HepG2 (cell line): ENCODE measurements around the gene TEX22. TPM values are rescaled to one million over a fixed set of nuclear protein-coding genes. Genes with fewer than 3 reads are reported as not detected.
A peak's percentile ranks its signal among the peaks of the same experiment; 100 is the strongest.

Experiments used
- CHD2 ChIP-seq: IDR thresholded peaks from 2 replicates; pipeline ENCODE4 v1.6.1; 2011; ENCODE audit warnings: low read depth, low read length, improper control_type of control experiment
- PHB2 ChIP-seq: fragments of 450-650 bp; IDR thresholded peaks from 2 replicates; pipeline ENCODE4 v1.6.1; 2018; ENCODE audit not compliant: partially characterized antibody
- POGK ChIP-seq: sonication (generic); formaldehyde crosslinking; conservative IDR thresholded peaks from 2 replicates; pipeline ENCODE4 v1.8.0; 2022; ENCODE audit warnings: mild to moderate bottlenecking, moderate library complexity, missing genetic modification reagents
- SIN3B ChIP-seq: fragments of 150-350 bp; IDR thresholded peaks from 2 replicates; pipeline ENCODE4 v1.6.1; 2014; ENCODE audit warnings: low read length
- XRCC5 ChIP-seq: fragments of 200-400 bp; formaldehyde crosslinking; optimal IDR thresholded peaks from 2 replicates; pipeline ENCODE3; 2017; ENCODE audit warnings: mild to moderate bottlenecking, low read length
- ZFP90 ChIP-seq: sonication (generic); formaldehyde crosslinking; IDR thresholded peaks from 2 replicates; pipeline ENCODE4 v1.8.0; 2022; ENCODE audit warnings: missing genetic modification reagents, mild to moderate bottlenecking, inconsistent platforms, borderline replicate concordance
- ZGPAT ChIP-seq: IDR thresholded peaks from 2 replicates; pipeline ENCODE4 v1.6.1; 2016; ENCODE audit warnings: mild to moderate bottlenecking
- ZNF337 ChIP-seq: sonication (generic); formaldehyde crosslinking; IDR thresholded peaks from 2 replicates; pipeline ENCODE4 v1.5.1; 2020; ENCODE audit warnings: missing genetic modification reagents, low read depth, mild to moderate bottlenecking, borderline replicate concordance
- ZNF772 ChIP-seq: sonication (generic); formaldehyde crosslinking; IDR thresholded peaks from 2 replicates; pipeline ENCODE4 v1.5.0; 2020; ENCODE audit warnings: mild to moderate bottlenecking, missing genetic modification reagents
- polyA plus RNA-seq, 8 experiments: library from polyadenylated mRNA; depleted of rRNA in 3 of 8; stranded (reverse) in 7 of 8; unstranded in 1 of 8; fragments of >200 nt; fragmentation: Illumina TruSeq in 4 of 8; extraction: Trizol in 4 of 8; gene quantifications; 2 replicates each; pipeline versions ENCODE4 v1.2.1 to v1.2.3, GENCODE V29; 2011 to 2016; ENCODE audit warnings: low read depth in 4 of 8, missing spikeins in 1 of 8, mixed read lengths in 1 of 8; ENCODE audit not compliant: insufficient read depth in 1 of 8
- total RNA-seq, 5 experiments: library from RNA; depleted of rRNA; stranded (reverse); fragments of >200 nt; fragmentation: Illumina TruSeq; extraction: Trizol; gene quantifications; 2 replicates each; pipeline ENCODE4 v1.2.3, GENCODE V29; 2016; ENCODE audit warnings: low read depth in 1 of 5

The TEX22 gene
- total and polyA plus RNA-seq, 2 of the 13 experiments (the other 11 are each of a cell fraction or from before 2014, with no cell fraction given): 0.07 to 0.27 TPM

- TF ChIP-seq POGK (CRISPR knock-in tag) (no peak), XRCC5 (peak; percentile 78), SIN3B (no peak), ZFP90 (CRISPR knock-in tag) (no peak), ZGPAT (CRISPR knock-in tag) (0 out of 2 replicates have a peak, but pooled peaks have one; percentile 17), ZNF772 (CRISPR knock-in tag) (no peak), PHB2 (no peak), ZNF337 (CRISPR knock-in tag) (no peak), CHD2 (no peak)
Measured at GRCh38 chr14:105448706-105449111, 50.4 kb downstream of the TEX22 start (continued).
